ENCODE results near the gene TPTE2.

Gene TPTE2

GRCh38 chr13:19382111-19382510 lies 179.2 kb downstream of the TPTE2 start:
- Histone ChIP-seq H3K4me1 (ENCODE audit: insufficient read depth, low read length, poor library complexity, severe bottlenecking) (no peaks in the 10 kb centered on the region), H3K36me3 (ENCODE audit: insufficient read depth, low read length) (no peaks in the 10 kb centered on the region), H4K20me1 (ENCODE audit: insufficient read depth, low read length, poor library complexity, severe bottlenecking) (no peaks in the 10 kb centered on the region), H3K9ac (ENCODE audit: low read depth, low read length, poor library complexity, severe bottlenecking) (no peak overlapping the region), H3K9me2 (replicated peaks; ENCODE audit: low read depth, low read length) (no peaks in the 10 kb centered on the region), H3K4me2 (ENCODE audit: low read depth, low read length, poor library complexity, severe bottlenecking) (no peak overlapping the region), H3F3A (ENCODE audit: low read depth) (no peaks in the 10 kb centered on the region), H3K79me2 (ENCODE audit: insufficient read depth, low read length) (no peaks in the 10 kb centered on the region), H3K4me3 (ENCODE audit: low read length, poor library complexity, severe bottlenecking) (no peak overlapping the region), H2AFZ (ENCODE audit: low read length) (no peak overlapping the region), H3K27me3 (ENCODE audit: insufficient read depth, low read length, poor library complexity, severe bottlenecking) (no peaks in the 10 kb centered on the region), H3K9me3 (ENCODE audit: insufficient read depth, low read depth, low read length) (no peaks in the 10 kb centered on the region)
- TF ChIP-seq CTCF (conservative IDR thresholded peaks at IDR 0.05; ENCODE audit: low read length) (no peak), EZH2phosphoT487 (IDR thresholded peaks at IDR 0.05; ENCODE audit: borderline replicate concordance) (no peak)
